Keratinocyte (primary cell): Measurements from ENCODE around the gene APOL3.

Source experiments
- EZH2 ChIP-seq: IDR thresholded peaks from one replicate; pipeline ENCODE4 v1.6.1; 2012; ENCODE audit warnings: inconsistent platforms, mild to moderate bottlenecking, low read length, moderate library complexity
- TF ChIP-seq, protein P1 (sequence below), 3 experiments: IDR thresholded peaks in 1 of 3; conservative IDR thresholded peaks in 1 of 3; optimal IDR thresholded peaks in 1 of 3; 2 replicates in 2 of 3; 3 replicates in 1 of 3; pipeline versions ENCODE3 to v1.5.1; 2011; ENCODE audit warnings: low read length in 3 of 3, mild to moderate bottlenecking in 3 of 3, moderate library complexity in 2 of 3, control low read depth in 1 of 3, inconsistent platforms in 1 of 3; ENCODE audit not compliant: insufficient read depth in 2 of 3; ENCODE audit errors: extremely low read depth in 1 of 3

DNA sequence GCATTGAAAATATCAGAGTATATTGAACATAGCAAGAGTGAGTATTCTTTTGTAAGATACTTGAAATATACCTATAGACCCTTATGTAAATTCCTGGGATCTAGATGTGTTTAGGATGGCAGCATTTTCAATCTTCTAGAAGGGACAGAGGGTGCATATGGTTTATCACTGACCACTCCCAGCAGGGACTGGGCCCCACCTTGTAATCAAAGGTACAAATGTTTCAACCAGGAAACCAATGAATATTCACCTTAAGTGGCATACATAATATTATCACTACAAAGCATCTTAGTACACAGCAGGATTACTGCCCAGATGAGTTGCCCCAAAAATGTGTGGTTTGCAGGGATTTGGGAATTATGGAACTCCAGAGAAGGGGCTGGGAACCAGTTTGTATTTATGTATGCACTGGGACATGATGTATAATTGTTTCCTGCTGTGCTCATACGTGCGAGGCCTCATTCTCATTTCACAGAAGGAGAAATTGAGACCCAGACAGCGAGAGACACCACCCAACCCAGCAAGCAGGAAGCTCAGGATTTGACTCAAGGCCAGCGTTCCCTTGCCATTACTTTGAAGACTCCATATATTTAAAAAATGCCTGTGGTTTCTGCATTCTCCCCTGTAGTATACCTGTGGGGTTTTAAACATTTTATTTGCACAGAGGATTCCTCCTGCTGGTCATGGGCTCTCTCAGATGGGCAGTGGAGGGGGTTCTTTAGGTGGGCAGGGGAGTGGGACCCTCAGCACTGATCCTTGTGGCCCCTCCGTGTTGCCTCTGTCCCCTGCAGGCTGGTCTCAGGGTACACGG, 35.9 kb upstream of the APOL3 start:
- TF ChIP-seq, protein P1, sequence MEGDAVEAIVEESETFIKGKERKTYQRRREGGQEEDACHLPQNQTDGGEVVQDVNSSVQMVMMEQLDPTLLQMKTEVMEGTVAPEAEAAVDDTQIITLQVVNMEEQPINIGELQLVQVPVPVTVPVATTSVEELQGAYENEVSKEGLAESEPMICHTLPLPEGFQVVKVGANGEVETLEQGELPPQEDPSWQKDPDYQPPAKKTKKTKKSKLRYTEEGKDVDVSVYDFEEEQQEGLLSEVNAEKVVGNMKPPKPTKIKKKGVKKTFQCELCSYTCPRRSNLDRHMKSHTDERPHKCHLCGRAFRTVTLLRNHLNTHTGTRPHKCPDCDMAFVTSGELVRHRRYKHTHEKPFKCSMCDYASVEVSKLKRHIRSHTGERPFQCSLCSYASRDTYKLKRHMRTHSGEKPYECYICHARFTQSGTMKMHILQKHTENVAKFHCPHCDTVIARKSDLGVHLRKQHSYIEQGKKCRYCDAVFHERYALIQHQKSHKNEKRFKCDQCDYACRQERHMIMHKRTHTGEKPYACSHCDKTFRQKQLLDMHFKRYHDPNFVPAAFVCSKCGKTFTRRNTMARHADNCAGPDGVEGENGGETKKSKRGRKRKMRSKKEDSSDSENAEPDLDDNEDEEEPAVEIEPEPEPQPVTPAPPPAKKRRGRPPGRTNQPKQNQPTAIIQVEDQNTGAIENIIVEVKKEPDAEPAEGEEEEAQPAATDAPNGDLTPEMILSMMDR (optimal IDR thresholded peaks at IDR 0.05 in 1 of 3, IDR thresholded peaks at IDR 0.05 in 1 of 3, conservative IDR thresholded peaks at IDR 0.05 in 1 of 3; ENCODE audit: extremely low read depth in 1 of 3, insufficient read depth in 2 of 3, low read length in 3 of 3): no peak
- TF ChIP-seq EZH2: no peak
